Skeletal muscle satellite cell (primary cell): ENCODE results near the gene DDI1. TPM values are rescaled to one million over a fixed set of nuclear protein-coding genes. Genes with fewer than 3 reads are reported as not detected.

Experiments used
- H3K27me3 ChIP-seq: 2 replicates; pipeline ENCODE4 v1.7.0; 2013; ENCODE audit warnings: low read length; ENCODE audit not compliant: control insufficient read depth, insufficient read depth
- H3K36me3 ChIP-seq: 2 replicates; pipeline ENCODE4 v1.7.0; 2013; ENCODE audit warnings: mild to moderate bottlenecking, control low read depth, low read length; ENCODE audit not compliant: insufficient read depth
- H3K4me1 ChIP-seq: 2 replicates; pipeline ENCODE4 v1.7.0; 2013; ENCODE audit warnings: low read length; ENCODE audit not compliant: control insufficient read depth, insufficient read depth
- H3K4me2 ChIP-seq: 2 replicates; pipeline ENCODE4 v1.7.0; 2013; ENCODE audit warnings: mild to moderate bottlenecking, low read length
- H3K4me3 ChIP-seq: 2 replicates; pipeline ENCODE4 v1.7.0; 2013; ENCODE audit warnings: low read length
- H3K9ac ChIP-seq: 2 replicates; pipeline ENCODE4 v1.7.0; 2013; ENCODE audit warnings: mild to moderate bottlenecking, low read depth, low read length, moderate library complexity
- H3K9me3 ChIP-seq: replicated peaks from 2 replicates; pipeline ENCODE4 v1.7.0; 2013; ENCODE audit warnings: mild to moderate bottlenecking, control low read depth, low read length
- total RNA-seq: library from RNA; depleted of rRNA; stranded (reverse); fragments of >200 nt; gene quantifications from 2 replicates; pipeline ENCODE4 v1.2.3, GENCODE V29; 2012; rRNA removed

Gene DDI1
- not detected in 2 replicates for total RNA-seq

GRCh38 chr11:104036588-104036987 lies at the start of gene DDI1:
Gene DDI1, plus strand, starts transcription at chr11:104036640. Its CDS starts 183 bp downstream, at chr11:104036823.
- Histone ChIP-seq H3K9ac (no peak within 1 kb of the TSS), H3K9me3 (no peaks in the 10 kb centered on the region), H3K4me3 (no peak within 1 kb of the TSS), H3K36me3 (no peaks in the 10 kb centered on the region), H3K4me2 (no peak within 1 kb of the TSS), H3K27me3 (no peaks in the 10 kb centered on the region), H3K4me1 (peaks cover 13% of the 10 kb centered on the region)

DNA sequence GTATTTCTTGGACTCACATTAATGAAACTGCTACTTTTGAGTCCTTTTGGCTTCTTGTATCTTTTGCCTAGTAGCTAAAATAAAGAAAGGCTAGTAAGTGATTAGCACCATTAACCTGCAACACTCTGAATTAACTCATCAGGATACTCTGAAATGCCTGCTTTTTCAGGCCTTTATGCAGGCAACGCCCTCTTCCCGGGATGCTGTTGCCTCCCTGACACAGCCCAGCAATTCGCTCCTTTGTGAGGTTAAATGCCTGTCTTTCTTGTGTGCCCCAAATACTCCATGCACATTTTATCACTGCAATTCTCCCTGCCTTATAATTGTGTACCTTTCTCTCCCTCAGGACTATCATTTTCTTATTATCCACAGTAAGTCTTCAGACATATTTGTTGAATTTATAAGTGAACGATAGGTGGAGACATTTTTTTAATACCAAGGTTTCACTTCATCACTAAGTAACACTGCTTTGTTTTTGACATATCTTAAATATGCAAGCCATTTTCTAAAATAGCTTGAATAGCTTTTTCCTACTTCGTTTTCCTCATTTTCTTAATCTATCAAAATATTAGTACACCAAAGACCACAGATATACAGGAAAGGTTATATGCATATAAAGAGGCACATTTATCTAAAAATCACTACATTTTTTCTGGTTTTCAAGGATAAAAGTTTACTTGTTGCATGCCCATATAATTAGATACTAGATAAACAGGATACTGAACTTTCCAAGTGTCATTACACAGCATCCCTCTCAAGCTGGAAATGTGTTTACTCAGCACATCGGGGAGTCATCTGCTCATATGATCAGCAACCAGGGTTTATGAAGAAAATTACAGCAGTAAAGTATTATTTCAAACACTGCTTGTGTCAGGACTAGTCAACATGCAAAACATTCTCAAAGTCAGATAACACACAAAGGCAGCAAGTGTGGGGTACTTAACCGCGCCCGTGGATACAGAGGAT lies 48.5 kb upstream of the DDI1 start:
- H3K4me3 ChIP-seq: no peak overlapping the region
- H3K4me2 ChIP-seq: no peak overlapping the region
- no peaks in the 10 kb centered on the region for H3K9me3 ChIP-seq
- no peaks in the 10 kb centered on the region for H3K4me1 ChIP-seq
- H3K36me3 ChIP-seq: no peaks in the 10 kb centered on the region
- no peaks in the 10 kb centered on the region for H3K27me3 ChIP-seq
- H3K9ac ChIP-seq: no peak overlapping the region

GRCh38 chr11:103988595-103988969 lies 47.9 kb upstream of the DDI1 start:
- Histone ChIP-seq H3K4me3 (no peak overlapping the region), H3K9me3 (no peaks in the 10 kb centered on the region), H3K27me3 (no peaks in the 10 kb centered on the region), H3K9ac (no peak overlapping the region), H3K36me3 (no peaks in the 10 kb centered on the region), H3K4me2 (no peak overlapping the region), H3K4me1 (no peaks in the 10 kb centered on the region)

DNA sequence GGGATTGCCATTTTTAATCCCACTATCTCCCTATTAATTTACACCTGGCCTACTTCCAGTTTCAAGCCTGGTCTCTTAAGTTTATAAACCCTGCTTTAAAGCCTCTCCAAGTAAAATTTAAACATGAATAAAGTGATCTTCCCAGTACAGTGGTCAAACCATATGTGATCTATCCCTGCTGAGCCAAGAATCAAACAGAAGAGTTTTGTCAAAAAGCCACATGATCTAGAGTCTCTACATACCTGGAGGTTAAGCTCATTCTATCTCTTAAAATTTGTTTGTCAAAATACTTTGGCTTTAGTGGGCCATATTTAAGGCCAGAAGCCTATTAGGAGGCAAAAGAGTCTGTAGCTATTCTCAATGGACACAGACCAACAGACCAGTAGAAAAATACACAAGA lies 42.9 kb upstream of the DDI1 start:
- H3K4me2 ChIP-seq: no peak overlapping the region
- no peaks in the 10 kb centered on the region for H3K4me1 ChIP-seq
- no peaks in the 10 kb centered on the region for H3K9me3 ChIP-seq
- no peak overlapping the region for H3K4me3 ChIP-seq
- H3K27me3 ChIP-seq: no peaks in the 10 kb centered on the region
- H3K9ac ChIP-seq: no peak overlapping the region
- H3K36me3 ChIP-seq: no peaks in the 10 kb centered on the region

GRCh38 chr11:103994094-103994493 lies 42.3 kb upstream of the DDI1 start:
- Histone ChIP-seq H3K4me2 (no peak overlapping the region), H3K27me3 (no peaks in the 10 kb centered on the region), H3K4me1 (no peaks in the 10 kb centered on the region), H3K4me3 (no peak overlapping the region), H3K36me3 (no peaks in the 10 kb centered on the region), H3K9ac (no peak overlapping the region), H3K9me3 (no peaks in the 10 kb centered on the region)

DNA sequence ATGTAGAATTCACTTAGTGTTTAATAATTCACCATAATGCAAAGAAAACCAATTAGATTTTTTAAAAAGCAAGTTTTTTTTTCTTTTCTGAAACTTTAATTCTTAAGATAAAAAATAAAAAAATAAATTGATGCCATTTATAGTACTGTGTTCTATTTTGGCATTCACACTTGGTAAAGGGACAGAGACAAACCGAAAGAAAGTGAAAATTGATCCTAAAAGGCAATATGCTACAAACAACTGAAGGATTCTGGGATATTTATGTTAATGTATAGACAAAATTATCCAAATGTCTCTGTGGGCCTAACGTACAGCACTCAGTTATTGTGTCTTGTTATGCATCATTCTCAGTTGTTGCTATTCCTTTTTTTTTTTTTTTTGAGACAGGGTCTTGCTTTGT lies 41.9 kb upstream of the DDI1 start:
- H3K9me3 ChIP-seq: no peaks in the 10 kb centered on the region
- no peaks in the 10 kb centered on the region for H3K4me1 ChIP-seq
- H3K4me3 ChIP-seq: no peak overlapping the region
- H3K27me3 ChIP-seq: no peaks in the 10 kb centered on the region
- H3K36me3 ChIP-seq: no peaks in the 10 kb centered on the region
- no peak overlapping the region for H3K4me2 ChIP-seq
- H3K9ac ChIP-seq: no peak overlapping the region

GRCh38 chr11:103995896-103996295 lies 40.5 kb upstream of the DDI1 start:
- no peaks in the 10 kb centered on the region for H3K9me3 ChIP-seq
- no peak overlapping the region for H3K4me3 ChIP-seq
- no peaks in the 10 kb centered on the region for H3K36me3 ChIP-seq
- no peaks in the 10 kb centered on the region for H3K27me3 ChIP-seq
- H3K4me2 ChIP-seq: no peak overlapping the region
- H3K4me1 ChIP-seq: no peaks in the 10 kb centered on the region
- no peak overlapping the region for H3K9ac ChIP-seq

DNA sequence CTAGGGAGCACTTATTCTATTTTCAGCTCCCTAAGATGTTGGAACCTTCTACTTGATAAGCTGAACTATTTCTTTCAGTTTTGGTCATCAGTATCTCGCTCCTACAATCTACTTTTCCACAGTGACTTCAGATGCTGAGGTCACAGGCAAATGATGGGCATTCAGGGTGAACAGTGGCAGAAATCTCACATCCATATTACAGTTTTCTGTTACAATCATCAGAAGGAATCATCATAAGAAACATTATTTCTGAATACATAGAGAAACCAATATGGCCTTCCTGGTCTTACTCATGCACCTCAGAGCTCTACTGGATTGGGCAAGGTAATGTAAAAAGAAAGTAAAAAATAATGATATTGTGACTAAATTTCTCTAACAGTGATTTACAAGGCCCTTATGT lies 39.4 kb upstream of the DDI1 start:
- Histone ChIP-seq H3K36me3 (no peaks in the 10 kb centered on the region), H3K27me3 (no peaks in the 10 kb centered on the region), H3K4me2 (no peak overlapping the region), H3K9ac (no peak overlapping the region), H3K9me3 (no peaks in the 10 kb centered on the region), H3K4me1 (no peaks in the 10 kb centered on the region), H3K4me3 (no peak overlapping the region)

- Histone ChIP-seq H3K9ac (no peak overlapping the region), H3K4me3 (no peak overlapping the region), H3K9me3 (no peaks in the 10 kb centered on the region), H3K27me3 (no peaks in the 10 kb centered on the region), H3K4me1 (no peaks in the 10 kb centered on the region), H3K4me2 (no peak overlapping the region), H3K36me3 (no peaks in the 10 kb centered on the region)
Observed at GRCh38 chr11:103998826-103999508, 37.5 kb upstream of the DDI1 start.

DNA sequence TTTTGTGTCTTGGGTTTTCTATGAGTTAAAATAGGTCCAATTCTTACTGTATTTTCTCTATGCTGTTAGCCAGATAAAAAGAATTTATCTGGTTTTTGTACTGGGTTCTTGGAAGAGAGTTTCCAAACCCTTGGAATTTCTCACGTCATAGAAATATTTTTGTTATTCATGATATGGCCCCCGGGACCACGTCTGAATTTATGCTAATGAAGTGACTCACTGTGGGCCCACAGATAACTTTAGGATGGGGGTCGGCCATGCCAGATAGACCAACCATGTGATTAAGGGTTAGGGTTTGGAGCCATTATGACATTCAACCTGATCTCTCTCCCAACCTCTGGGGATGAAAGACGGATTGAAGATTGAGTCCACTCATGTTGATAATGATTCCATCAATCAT lies 35.6 kb upstream of the DDI1 start:
- Histone ChIP-seq H3K9ac (no peak overlapping the region), H3K27me3 (no peaks in the 10 kb centered on the region), H3K36me3 (no peaks in the 10 kb centered on the region)

DNA sequence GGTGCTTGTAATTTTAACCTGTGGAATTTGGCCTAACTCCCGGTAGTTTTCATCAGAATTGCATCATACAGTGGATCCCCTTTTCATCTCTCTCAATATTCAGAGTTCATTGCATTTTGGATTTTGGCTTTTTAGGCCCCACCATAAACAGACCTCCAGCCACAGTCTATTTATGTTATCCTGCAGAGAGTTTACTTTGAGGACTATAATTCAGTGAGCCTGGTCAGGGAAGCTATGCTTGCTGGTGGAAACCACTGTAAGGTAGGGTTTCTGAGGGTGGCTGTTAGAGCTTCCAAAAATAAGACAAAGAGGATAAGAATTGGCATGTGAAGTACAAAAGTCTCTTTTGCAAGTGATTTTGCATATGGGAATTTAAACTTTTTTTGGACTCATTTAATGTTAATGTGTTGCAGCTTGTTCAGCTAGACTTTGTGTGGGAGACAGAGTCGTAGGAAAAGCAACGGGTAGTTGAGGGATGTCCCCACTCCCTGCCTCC lies 34.8 kb upstream of the DDI1 start:
- no peaks in the 10 kb centered on the region for H3K36me3 ChIP-seq
- no peak overlapping the region for H3K4me3 ChIP-seq
- H3K27me3 ChIP-seq: no peaks in the 10 kb centered on the region
- H3K9ac ChIP-seq: no peak overlapping the region
- H3K4me2 ChIP-seq: no peak overlapping the region
- H3K4me1 ChIP-seq: no peaks in the 10 kb centered on the region
- H3K9me3 ChIP-seq: no peaks in the 10 kb centered on the region

More for the DNA sequence above, 35.6 kb upstream of the DDI1 start:
- Histone ChIP-seq H3K9me3 (no peaks in the 10 kb centered on the region), H3K4me3 (no peak overlapping the region), H3K4me1 (no peaks in the 10 kb centered on the region), H3K4me2 (no peak overlapping the region)
